Measurements from ENCODE around the gene OSBPL3. TPM values are rescaled to one million over a fixed set of nuclear protein-coding genes. Genes with fewer than 3 reads are reported as not detected.

OSBPL3 gene
- total RNA-seq, 1 experiment from 2014 or later, result 16.0 TPM

- Mint-ChIP-seq H3K36me3 (no peaks in the 10 kb centered on the region), H3K27ac (no peak overlapping the region), H3K4me3 (no peak overlapping the region), H3K9me3 (no peaks in the 10 kb centered on the region), H3K4me1 (peaks cover 59% of the 10 kb centered on the region), H3K27me3 (ENCODE audit: low read depth) (no peaks in the 10 kb centered on the region)
- ATAC-seq (no peak), DNase-seq (ENCODE audit: low spot score) (no peak)
- TF ChIP-seq ZNF317 (CRISPR knock-in tag; IDR thresholded peaks at IDR 0.05; ENCODE audit: borderline replicate concordance, low read depth) (no peak), USF1 (CRISPR knock-in tag; IDR thresholded peaks at IDR 0.05) (no peak), TP53 (CRISPR knock-in tag; IDR thresholded peaks at IDR 0.05) (no peak), ZNF232 (CRISPR knock-in tag; IDR thresholded peaks at IDR 0.05) (no peak), IRF2 (CRISPR knock-in tag; IDR thresholded peaks at IDR 0.05; ENCODE audit: borderline replicate concordance, low read depth) (no peak), CBFB (CRISPR knock-in tag; IDR thresholded peaks at IDR 0.05; ENCODE audit: low read depth) (no peak), RELA (CRISPR knock-in tag; IDR thresholded peaks at IDR 0.05; ENCODE audit: borderline replicate concordance) (no peak), ESRRA (CRISPR knock-in tag; IDR thresholded peaks at IDR 0.05; ENCODE audit: borderline replicate concordance) (no peak), ATF6 (CRISPR knock-in tag; IDR thresholded peaks at IDR 0.05) (no peak), CREB1 (CRISPR knock-in tag; IDR thresholded peaks at IDR 0.05) (no peak), ZNF138 (CRISPR knock-in tag; conservative IDR thresholded peaks at IDR 0.05) (no peak), ZNF263 (CRISPR knock-in tag; IDR thresholded peaks at IDR 0.05; ENCODE audit: low read depth) (no peak), FOXJ3 (CRISPR knock-in tag; IDR thresholded peaks at IDR 0.05; ENCODE audit: borderline replicate concordance) (no peak), NFYB (CRISPR knock-in tag; conservative IDR thresholded peaks at IDR 0.05; ENCODE audit: low read depth) (no peak), NR1H2 (CRISPR knock-in tag; IDR thresholded peaks at IDR 0.05) (no peak), ZNF512 (CRISPR knock-in tag; IDR thresholded peaks at IDR 0.05; ENCODE audit: borderline replicate concordance) (no peak), ERG (CRISPR knock-in tag; IDR thresholded peaks at IDR 0.05) (no peak), AR (CRISPR knock-in tag; IDR thresholded peaks at IDR 0.05) (no peak)
- ChIA-PET CTCF (interaction anchor here (1.3 to 2.0 kb wide), 2 partner anchors 11 to 71 kb away, joined by 4 to 10 read pairs; no protein-coding TSS in a partner anchor), POLR2A (no interaction called here)
Measured at GRCh38 chr7:24882989-24883621, 96.9 kb downstream of the OSBPL3 start.
